DND-41 (cell line): Measurements from ENCODE around the gene GPR148.
"Not testable (repeated sequence)": the region's sequence is repeated elsewhere in the genome, so short reads cannot be mapped to it uniquely, and the experiment has no call there.

Experiments used
- ATAC-seq: fragments of 200-7000 bp; cut with Tn5 transposase; 3 replicates; pipeline ENCODE4 v1.9.1; 2021; ENCODE audit warnings: low read depth; ENCODE audit not compliant: insufficient read depth
- DNase-seq: peaks from one replicate; pipeline ENCODE4 v3.0.0-alpha.2; 2020
- H2AFZ ChIP-seq: 2 replicates; pipeline ENCODE4 v1.6.0; 2012; ENCODE audit warnings: low read depth, low read length
- H3K27ac ChIP-seq: 2 replicates; pipeline ENCODE4 v1.5.1; 2012; ENCODE audit warnings: low read length, inconsistent platforms
- H3K27me3 ChIP-seq: fragments of 200-600 bp; sonication (generic); 2 replicates; pipeline ENCODE4 v1.6.0; 2012; ENCODE audit warnings: low read length, mild to moderate bottlenecking, inconsistent platforms; ENCODE audit not compliant: insufficient read depth, poor library complexity
- H3K36me3 ChIP-seq: 2 replicates; pipeline ENCODE4 v1.5.1; 2012; ENCODE audit warnings: low read length, inconsistent platforms; ENCODE audit not compliant: insufficient read depth
- H3K4me1 ChIP-seq: 2 replicates; pipeline ENCODE4 v1.5.1; 2012; ENCODE audit warnings: mild to moderate bottlenecking, low read length; ENCODE audit not compliant: insufficient read depth
- H3K4me2 ChIP-seq: 2 replicates; pipeline ENCODE4 v1.6.0; 2012; ENCODE audit warnings: mild to moderate bottlenecking, moderate library complexity, low read length, inconsistent platforms; ENCODE audit not compliant: insufficient read depth
- H3K4me3 ChIP-seq, 2 experiments: fragments of 200-600 bp in 1 of 2; shearing (Covaris generic) in 1 of 2; 2 replicates each; pipeline ENCODE4 v1.5.1; 2012 to 2016; ENCODE audit warnings: inconsistent platforms in 2 of 2, low read length in 2 of 2, mild to moderate bottlenecking in 2 of 2, low read depth in 1 of 2, moderate library complexity in 1 of 2
- H3K79me2 ChIP-seq: 2 replicates; pipeline ENCODE4 v1.6.0; 2012; ENCODE audit warnings: low read length, inconsistent platforms; ENCODE audit not compliant: insufficient read depth
- H3K9ac ChIP-seq: 2 replicates; pipeline ENCODE4 v1.6.0; 2012; ENCODE audit warnings: low read depth, mild to moderate bottlenecking, inconsistent platforms, low read length, moderate library complexity
- H3K9me3 ChIP-seq: 2 replicates; pipeline ENCODE4 v1.5.1; 2012; ENCODE audit warnings: low read length, moderate library complexity, mild to moderate bottlenecking, inconsistent platforms; ENCODE audit not compliant: insufficient read depth, severe bottlenecking
- H4K20me1 ChIP-seq: 2 replicates; pipeline ENCODE4 v1.6.0; 2012; ENCODE audit warnings: low read length; ENCODE audit not compliant: insufficient read depth
- EZH2 ChIP-seq: IDR thresholded peaks from 3 replicates; pipeline ENCODE4 v1.6.1; 2012; ENCODE audit warnings: borderline replicate concordance, low read depth, mild to moderate bottlenecking, moderate library complexity, low read length, inconsistent platforms; ENCODE audit not compliant: severe bottlenecking
- TF ChIP-seq, protein P1 (sequence below): IDR thresholded peaks from 2 replicates; pipeline ENCODE4 v1.5.1; 2012; ENCODE audit warnings: borderline replicate concordance, low read length, moderate library complexity, mild to moderate bottlenecking; ENCODE audit not compliant: poor library complexity, severe bottlenecking; ENCODE audit errors: extremely low read depth

The GPR148 gene

GRCh38 chr2:130727286-130727924 lies 1.5 kb upstream of the GPR148 start:
- Histone ChIP-seq H3K27me3 (no peaks in the 10 kb centered on the region), H3K79me2 (no peaks in the 10 kb centered on the region), H4K20me1 (no peaks in the 10 kb centered on the region), H2AFZ (no peak overlapping the region), H3K4me2 (no peak overlapping the region), H3K36me3 (no peaks in the 10 kb centered on the region), H3K4me3 (no peak overlapping the region), H3K9ac (no peak overlapping the region), H3K27ac (no peak overlapping the region), H3K4me1 (no peaks in the 10 kb centered on the region), H3K9me3 (no peaks in the 10 kb centered on the region)
- no peak for TF ChIP-seq EZH2
- TF ChIP-seq, protein P1, sequence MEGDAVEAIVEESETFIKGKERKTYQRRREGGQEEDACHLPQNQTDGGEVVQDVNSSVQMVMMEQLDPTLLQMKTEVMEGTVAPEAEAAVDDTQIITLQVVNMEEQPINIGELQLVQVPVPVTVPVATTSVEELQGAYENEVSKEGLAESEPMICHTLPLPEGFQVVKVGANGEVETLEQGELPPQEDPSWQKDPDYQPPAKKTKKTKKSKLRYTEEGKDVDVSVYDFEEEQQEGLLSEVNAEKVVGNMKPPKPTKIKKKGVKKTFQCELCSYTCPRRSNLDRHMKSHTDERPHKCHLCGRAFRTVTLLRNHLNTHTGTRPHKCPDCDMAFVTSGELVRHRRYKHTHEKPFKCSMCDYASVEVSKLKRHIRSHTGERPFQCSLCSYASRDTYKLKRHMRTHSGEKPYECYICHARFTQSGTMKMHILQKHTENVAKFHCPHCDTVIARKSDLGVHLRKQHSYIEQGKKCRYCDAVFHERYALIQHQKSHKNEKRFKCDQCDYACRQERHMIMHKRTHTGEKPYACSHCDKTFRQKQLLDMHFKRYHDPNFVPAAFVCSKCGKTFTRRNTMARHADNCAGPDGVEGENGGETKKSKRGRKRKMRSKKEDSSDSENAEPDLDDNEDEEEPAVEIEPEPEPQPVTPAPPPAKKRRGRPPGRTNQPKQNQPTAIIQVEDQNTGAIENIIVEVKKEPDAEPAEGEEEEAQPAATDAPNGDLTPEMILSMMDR: no peak
- DNase-seq: no peak
- no peak for ATAC-seq

- DNase-seq (no peak), ATAC-seq (no peak)
- Histone ChIP-seq H2AFZ (no peak overlapping the region), H3K4me2 (no peak overlapping the region), H3K27ac (no peak overlapping the region), H3K27me3 (no peaks in the 10 kb centered on the region), H4K20me1 (no peaks in the 10 kb centered on the region), H3K4me3 (no peak overlapping the region), H3K9me3 (no peaks in the 10 kb centered on the region), H3K36me3 (no peaks in the 10 kb centered on the region), H3K79me2 (no peaks in the 10 kb centered on the region), H3K9ac (no peak overlapping the region), H3K4me1 (no peaks in the 10 kb centered on the region)
- TF ChIP-seq, protein P1: no peak
- TF ChIP-seq EZH2: no peak
Observed at GRCh38 chr2:130728007-130728454, 839 bp upstream of the GPR148 start.

- DNase-seq: no peak
- H3K27me3 ChIP-seq: no peaks in the 10 kb centered on the region
- H3K4me2 ChIP-seq: no peak overlapping the region
Observed at GRCh38 chr2:130729322-130730299, 741 bp downstream of the GPR148 start.

GRCh38 chr2:130732257-130732656 lies 3.4 kb downstream of the GPR148 start:
- DNase-seq, H3K4me1 ChIP-seq, ATAC-seq, H2AFZ ChIP-seq, H3K9me3 ChIP-seq, H3K79me2 ChIP-seq, H3K9ac ChIP-seq, H3K4me2 ChIP-seq, H3K27ac ChIP-seq, H4K20me1 ChIP-seq, H3K36me3 ChIP-seq, H3K4me3 ChIP-seq, H3K27me3 ChIP-seq: not testable (repeated sequence)

More at GRCh38 chr2:130729322-130730299, 741 bp downstream of the GPR148 start:
- no peaks in the 10 kb centered on the region for H4K20me1 ChIP-seq
- H3K27ac ChIP-seq: no peak overlapping the region
- H2AFZ ChIP-seq: no peak overlapping the region
- no peaks in the 10 kb centered on the region for H3K79me2 ChIP-seq
- H3K4me3 ChIP-seq: no peak overlapping the region
- no peaks in the 10 kb centered on the region for H3K4me1 ChIP-seq
- H3K9me3 ChIP-seq: no peaks in the 10 kb centered on the region
- H3K9ac ChIP-seq: no peak overlapping the region
- no peaks in the 10 kb centered on the region for H3K36me3 ChIP-seq
- TF ChIP-seq EZH2: no peak
- TF ChIP-seq, protein P1: no peak
- no peak for ATAC-seq
